ENCODE measurements around the gene SHLD2.
"Not testable (repeated sequence)": the region's sequence is repeated elsewhere in the genome, so short reads cannot be mapped to it uniquely, and the experiment has no call there.

SHLD2 gene

DNA sequence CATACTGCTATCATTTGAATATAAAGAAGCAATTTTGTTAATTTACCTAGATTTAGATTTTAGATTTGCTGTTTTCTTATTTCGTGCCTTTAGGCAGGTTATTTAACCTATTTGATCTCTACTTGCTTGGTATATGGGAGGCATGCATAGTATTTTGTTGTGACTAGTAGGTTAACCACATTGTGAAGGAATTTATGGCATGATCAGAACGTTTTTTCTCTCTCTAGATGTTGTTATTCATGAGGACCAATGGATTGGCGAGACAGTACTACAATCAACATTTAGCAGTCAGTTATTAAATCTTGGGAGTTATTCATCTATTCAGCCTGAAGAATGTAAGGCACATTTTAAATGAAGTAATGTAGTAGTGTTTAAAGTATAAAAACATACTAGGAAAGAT is 62.8 kb downstream of the SHLD2 start:
- H3K36me3 ChIP-seq (ENCODE audit: control insufficient read depth, low read depth, low read length); H3K9me3 ChIP-seq (ENCODE audit: control insufficient read depth, low read depth, low read length); H3K9ac ChIP-seq (ENCODE audit: low read length); H3K27ac ChIP-seq (ENCODE audit: low read length); H3K4me3 ChIP-seq (ENCODE audit: low read length); H3K27me3 ChIP-seq (ENCODE audit: control insufficient read depth, insufficient read depth, low read length); H3K4me1 ChIP-seq (ENCODE audit: control insufficient read depth, low read depth, low read length): not testable (repeated sequence)

DNA sequence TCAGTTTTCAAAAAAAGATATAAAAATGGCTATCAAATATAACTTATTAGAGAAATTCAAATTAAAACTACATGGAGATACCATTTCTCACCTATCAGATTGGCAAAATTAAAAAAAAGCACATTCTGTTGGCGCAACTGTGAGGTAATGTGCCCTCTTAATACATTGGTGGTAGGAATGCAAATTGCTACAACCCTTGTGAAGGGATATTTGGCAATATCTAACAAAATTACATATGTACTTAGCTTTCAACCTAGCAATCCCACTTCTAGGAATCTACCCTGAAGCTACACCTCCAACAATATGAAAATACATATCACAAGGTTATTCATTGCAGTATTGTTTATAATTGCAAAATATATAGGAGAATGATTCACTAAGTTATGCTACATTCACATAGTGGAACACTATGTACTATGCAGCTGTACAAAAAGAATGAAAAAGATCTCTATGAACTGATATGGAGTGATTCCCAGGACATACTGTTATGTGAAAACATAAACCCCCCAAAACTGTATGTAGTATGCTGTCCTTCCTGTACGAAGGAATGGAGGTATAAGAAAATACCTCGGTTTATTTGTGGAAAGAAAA is 67.8 kb downstream of the SHLD2 start:
- not testable (repeated sequence) for H3K36me3 ChIP-seq (ENCODE audit: control insufficient read depth, low read depth, low read length); H3K4me1 ChIP-seq (ENCODE audit: control insufficient read depth, low read depth, low read length); H3K4me3 ChIP-seq (ENCODE audit: low read length); H3K9ac ChIP-seq (ENCODE audit: low read length); H3K9me3 ChIP-seq (ENCODE audit: control insufficient read depth, low read depth, low read length); H3K27me3 ChIP-seq (ENCODE audit: control insufficient read depth, insufficient read depth, low read length); H3K27ac ChIP-seq (ENCODE audit: low read length)

DNA sequence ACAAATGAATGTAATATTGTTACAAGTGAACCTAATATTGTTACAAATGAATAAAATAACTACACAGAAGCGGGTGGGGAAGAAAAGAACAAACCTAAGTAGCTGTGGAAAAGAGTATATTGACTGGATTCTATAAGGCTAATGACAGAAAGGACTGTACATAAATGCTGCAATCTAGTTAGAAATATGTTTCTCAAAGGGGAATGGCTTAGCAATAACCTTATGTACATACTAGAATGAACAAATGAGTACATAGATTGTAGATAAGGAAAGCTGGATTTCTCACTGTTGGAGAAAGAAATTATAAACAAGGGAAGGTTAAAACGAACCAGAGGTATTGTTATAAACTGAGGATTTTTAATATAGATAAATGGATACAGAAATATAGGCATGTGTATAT is 68.4 kb downstream of the SHLD2 start:
- not testable (repeated sequence) for H3K27me3 ChIP-seq (ENCODE audit: control insufficient read depth, insufficient read depth, low read length); H3K27ac ChIP-seq (ENCODE audit: low read length); H3K36me3 ChIP-seq (ENCODE audit: control insufficient read depth, low read depth, low read length); H3K4me1 ChIP-seq (ENCODE audit: control insufficient read depth, low read depth, low read length); H3K9me3 ChIP-seq (ENCODE audit: control insufficient read depth, low read depth, low read length); H3K9ac ChIP-seq (ENCODE audit: low read length); H3K4me3 ChIP-seq (ENCODE audit: low read length)

DNA sequence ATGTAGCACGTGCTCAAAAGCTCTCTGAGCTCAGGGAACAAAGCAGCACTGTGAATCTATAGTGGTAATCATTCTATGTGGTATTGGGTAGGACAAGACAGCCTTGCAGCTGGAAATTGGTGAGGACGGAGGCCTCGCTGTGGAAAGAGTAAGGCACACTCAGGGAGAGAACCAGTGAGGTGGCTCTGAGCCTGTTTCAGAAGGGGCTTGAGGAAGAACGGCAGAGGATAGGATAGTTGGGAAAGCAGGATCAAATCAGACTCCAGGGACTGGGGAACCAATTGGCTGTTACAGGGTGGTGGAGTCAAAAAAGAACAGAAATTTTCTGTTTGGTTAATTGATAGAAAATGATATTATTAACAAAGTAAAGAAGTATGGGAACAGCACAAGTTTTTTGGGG is 74.9 kb downstream of the SHLD2 start:
- H3K4me1 ChIP-seq (ENCODE audit: control insufficient read depth, low read depth, low read length); H3K27ac ChIP-seq (ENCODE audit: low read length); H3K27me3 ChIP-seq (ENCODE audit: control insufficient read depth, insufficient read depth, low read length); H3K9me3 ChIP-seq (ENCODE audit: control insufficient read depth, low read depth, low read length); H3K36me3 ChIP-seq (ENCODE audit: control insufficient read depth, low read depth, low read length); H3K9ac ChIP-seq (ENCODE audit: low read length); H3K4me3 ChIP-seq (ENCODE audit: low read length): not testable (repeated sequence)

DNA sequence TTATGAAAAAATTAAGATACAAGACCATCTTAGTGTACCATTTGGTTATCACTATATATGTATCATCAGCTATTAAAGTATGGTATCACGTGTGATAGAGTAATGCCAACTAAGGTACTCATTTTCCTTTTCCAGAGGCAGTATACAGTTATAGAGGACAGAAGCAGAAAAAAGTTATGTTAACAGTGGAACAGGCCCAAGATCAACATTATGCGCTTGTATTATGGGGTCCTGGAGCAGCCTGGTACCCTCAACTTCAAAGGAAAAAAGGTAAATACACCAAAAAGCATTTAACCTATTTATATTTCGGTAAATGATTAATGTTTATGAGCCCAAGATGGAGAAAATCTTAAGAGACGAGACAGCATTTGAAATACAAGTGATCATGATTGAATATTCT is 75.7 kb downstream of the SHLD2 start:
- H3K4me1 ChIP-seq (ENCODE audit: control insufficient read depth, low read depth, low read length); H3K9ac ChIP-seq (ENCODE audit: low read length); H3K36me3 ChIP-seq (ENCODE audit: control insufficient read depth, low read depth, low read length); H3K27ac ChIP-seq (ENCODE audit: low read length); H3K4me3 ChIP-seq (ENCODE audit: low read length); H3K27me3 ChIP-seq (ENCODE audit: control insufficient read depth, insufficient read depth, low read length); H3K9me3 ChIP-seq (ENCODE audit: control insufficient read depth, low read depth, low read length): not testable (repeated sequence)

DNA sequence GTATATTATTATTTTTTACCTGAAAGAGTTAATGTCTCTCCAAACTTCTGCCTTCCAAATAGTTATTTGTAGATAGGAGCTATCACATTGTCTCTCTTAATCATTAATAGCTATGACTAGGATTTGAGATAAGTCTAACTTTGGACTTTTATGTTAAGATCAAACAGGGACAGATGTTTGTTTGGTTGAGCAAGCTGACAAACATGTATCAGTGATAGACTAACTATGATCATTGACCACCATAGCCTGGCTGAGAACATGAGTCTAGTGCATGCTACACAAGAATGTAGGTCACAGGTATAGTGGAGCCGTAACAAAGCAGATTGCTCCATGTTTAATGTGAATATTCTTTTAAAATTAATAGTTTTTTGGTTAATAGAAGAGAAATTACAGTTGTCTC is 76.7 kb downstream of the SHLD2 start:
- not testable (repeated sequence) for H3K9me3 ChIP-seq (ENCODE audit: control insufficient read depth, low read depth, low read length); H3K27me3 ChIP-seq (ENCODE audit: control insufficient read depth, insufficient read depth, low read length); H3K9ac ChIP-seq (ENCODE audit: low read length); H3K4me3 ChIP-seq (ENCODE audit: low read length); H3K36me3 ChIP-seq (ENCODE audit: control insufficient read depth, low read depth, low read length); H3K4me1 ChIP-seq (ENCODE audit: control insufficient read depth, low read depth, low read length); H3K27ac ChIP-seq (ENCODE audit: low read length)

DNA sequence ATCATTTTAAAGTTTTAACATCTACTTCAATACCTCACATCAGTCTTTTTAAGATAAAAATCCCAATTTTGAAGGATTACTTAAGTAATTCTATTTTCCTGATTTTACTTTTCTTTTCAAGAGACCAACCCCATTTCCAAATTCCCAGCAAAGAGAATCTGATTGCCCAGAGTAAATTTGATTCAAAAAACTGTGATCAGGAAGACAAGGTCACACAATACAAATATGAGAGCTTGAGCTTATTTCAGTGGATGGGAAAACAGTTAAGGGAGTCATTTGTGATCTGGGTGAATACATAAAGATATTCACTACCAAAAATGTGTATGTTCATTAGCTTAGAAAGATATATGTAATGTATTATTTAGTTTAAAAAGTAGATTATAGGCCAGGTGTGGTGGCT is 77.2 kb downstream of the SHLD2 start:
- H3K4me3 ChIP-seq (ENCODE audit: low read length); H3K9ac ChIP-seq (ENCODE audit: low read length); H3K27me3 ChIP-seq (ENCODE audit: control insufficient read depth, insufficient read depth, low read length); H3K4me1 ChIP-seq (ENCODE audit: control insufficient read depth, low read depth, low read length); H3K27ac ChIP-seq (ENCODE audit: low read length); H3K9me3 ChIP-seq (ENCODE audit: control insufficient read depth, low read depth, low read length); H3K36me3 ChIP-seq (ENCODE audit: control insufficient read depth, low read depth, low read length): not testable (repeated sequence)

DNA sequence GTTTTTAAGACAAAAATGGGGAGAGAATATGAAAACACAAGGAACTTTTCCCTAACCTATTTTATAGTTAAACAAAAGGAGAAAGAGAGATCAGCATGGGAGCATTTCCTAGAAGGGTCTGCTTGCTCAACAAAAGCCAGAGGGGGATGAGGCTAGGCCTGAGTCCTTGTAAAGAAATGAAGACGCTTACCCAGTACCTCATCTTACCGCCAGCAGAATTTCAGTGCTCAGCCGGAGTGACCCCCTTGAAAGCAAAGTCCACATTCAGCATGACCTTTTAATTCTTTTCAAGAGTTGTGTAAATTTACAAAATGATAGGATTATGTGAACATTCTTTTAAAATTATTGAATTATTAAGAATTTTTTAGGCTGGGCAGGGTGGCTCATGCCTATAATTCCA is 82.6 kb downstream of the SHLD2 start:
- H3K27ac ChIP-seq (ENCODE audit: low read length); H3K9me3 ChIP-seq (ENCODE audit: control insufficient read depth, low read depth, low read length); H3K9ac ChIP-seq (ENCODE audit: low read length); H3K36me3 ChIP-seq (ENCODE audit: control insufficient read depth, low read depth, low read length); H3K4me3 ChIP-seq (ENCODE audit: low read length); H3K27me3 ChIP-seq (ENCODE audit: control insufficient read depth, insufficient read depth, low read length); H3K4me1 ChIP-seq (ENCODE audit: control insufficient read depth, low read depth, low read length): not testable (repeated sequence)

DNA sequence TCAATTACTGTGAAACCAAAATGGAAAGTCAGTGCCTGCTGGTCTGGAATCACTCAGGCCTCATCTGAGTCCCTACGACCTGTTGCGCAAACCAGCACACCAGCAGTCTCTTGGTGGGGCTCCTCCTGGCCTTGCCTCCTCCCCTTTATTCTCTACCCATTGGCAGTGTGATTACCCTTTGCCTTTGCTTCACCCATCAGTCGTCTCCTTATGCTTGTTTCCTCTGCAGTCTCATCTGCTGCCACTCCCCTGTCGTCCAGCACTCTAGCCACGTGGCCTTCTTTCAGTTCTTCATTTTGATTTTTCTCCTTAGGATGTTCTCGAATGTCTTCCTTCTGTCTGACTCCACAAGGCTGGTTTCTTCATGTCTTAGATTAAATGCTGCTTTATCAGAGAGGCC is 89.4 kb downstream of the SHLD2 start:
- not testable (repeated sequence) for H3K27ac ChIP-seq (ENCODE audit: low read length); H3K27me3 ChIP-seq (ENCODE audit: control insufficient read depth, insufficient read depth, low read length); H3K4me3 ChIP-seq (ENCODE audit: low read length); H3K4me1 ChIP-seq (ENCODE audit: control insufficient read depth, low read depth, low read length); H3K9me3 ChIP-seq (ENCODE audit: control insufficient read depth, low read depth, low read length); H3K36me3 ChIP-seq (ENCODE audit: control insufficient read depth, low read depth, low read length); H3K9ac ChIP-seq (ENCODE audit: low read length)

DNA sequence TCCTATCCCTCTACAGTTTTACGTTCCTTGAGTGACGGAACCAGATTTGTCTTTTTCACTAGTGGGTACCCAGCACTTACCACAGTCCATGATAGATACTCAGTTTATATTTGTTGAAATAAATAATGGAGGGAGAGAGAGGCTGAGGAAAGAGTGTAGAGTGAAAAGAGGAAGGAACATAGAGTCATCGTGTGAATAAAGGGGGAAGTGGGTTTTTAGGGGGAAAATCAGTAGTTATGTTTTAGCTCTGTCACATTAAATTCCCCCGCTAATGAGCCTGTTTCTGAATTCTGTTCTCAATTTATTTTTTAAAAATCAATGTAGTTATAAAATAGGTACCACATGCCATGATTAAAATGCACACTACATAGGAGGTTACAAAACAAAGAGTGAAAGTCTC is 91.0 kb downstream of the SHLD2 start:
- H3K36me3 ChIP-seq (ENCODE audit: control insufficient read depth, low read depth, low read length); H3K4me3 ChIP-seq (ENCODE audit: low read length); H3K9me3 ChIP-seq (ENCODE audit: control insufficient read depth, low read depth, low read length); H3K4me1 ChIP-seq (ENCODE audit: control insufficient read depth, low read depth, low read length); H3K27me3 ChIP-seq (ENCODE audit: control insufficient read depth, insufficient read depth, low read length); H3K9ac ChIP-seq (ENCODE audit: low read length); H3K27ac ChIP-seq (ENCODE audit: low read length): not testable (repeated sequence)

DNA sequence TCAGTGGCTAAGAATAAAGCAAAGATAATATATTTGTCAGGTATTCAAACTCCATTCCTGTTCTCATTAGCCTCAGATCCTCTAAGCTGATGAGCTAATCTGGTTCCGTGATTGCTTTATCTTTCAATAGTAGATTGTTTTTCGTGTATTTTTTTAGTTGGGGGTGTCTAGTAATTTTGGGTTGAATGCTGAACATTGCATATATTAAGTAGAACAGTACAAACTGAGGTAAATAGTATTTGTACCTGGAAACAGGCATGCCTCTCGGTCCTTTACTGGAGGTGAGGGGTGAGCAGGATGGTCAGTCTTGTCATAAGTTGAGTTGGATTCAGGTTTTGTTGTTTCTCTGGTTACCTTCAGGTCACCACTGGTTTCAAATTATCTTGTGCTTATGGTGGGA is 92.6 kb downstream of the SHLD2 start:
- not testable (repeated sequence) for H3K27me3 ChIP-seq (ENCODE audit: control insufficient read depth, insufficient read depth, low read length); H3K4me1 ChIP-seq (ENCODE audit: control insufficient read depth, low read depth, low read length); H3K9me3 ChIP-seq (ENCODE audit: control insufficient read depth, low read depth, low read length); H3K36me3 ChIP-seq (ENCODE audit: control insufficient read depth, low read depth, low read length); H3K9ac ChIP-seq (ENCODE audit: low read length); H3K27ac ChIP-seq (ENCODE audit: low read length); H3K4me3 ChIP-seq (ENCODE audit: low read length)

DNA sequence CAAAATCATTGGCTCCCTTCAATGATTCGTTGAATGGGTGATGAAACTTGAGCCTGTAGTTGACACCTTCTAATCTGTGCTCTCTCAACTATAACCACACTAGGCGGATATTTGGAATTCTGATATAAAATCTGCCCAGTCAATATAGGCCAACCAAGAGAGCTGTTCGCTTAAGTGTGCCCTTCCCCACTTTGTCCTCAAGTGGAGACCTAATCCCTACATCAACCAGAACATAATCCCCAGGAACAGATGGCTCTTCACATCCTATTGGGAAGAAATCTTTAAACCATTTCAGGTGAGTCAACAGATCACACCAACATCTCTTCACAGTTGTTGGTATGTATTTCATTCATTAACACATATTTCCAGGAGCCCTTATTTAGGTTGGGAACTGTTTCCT is 96.8 kb downstream of the SHLD2 start:
- not testable (repeated sequence) for H3K9me3 ChIP-seq (ENCODE audit: control insufficient read depth, low read depth, low read length); H3K27ac ChIP-seq (ENCODE audit: low read length); H3K36me3 ChIP-seq (ENCODE audit: control insufficient read depth, low read depth, low read length); H3K4me1 ChIP-seq (ENCODE audit: control insufficient read depth, low read depth, low read length); H3K4me3 ChIP-seq (ENCODE audit: low read length); H3K27me3 ChIP-seq (ENCODE audit: control insufficient read depth, insufficient read depth, low read length); H3K9ac ChIP-seq (ENCODE audit: low read length)

DNA sequence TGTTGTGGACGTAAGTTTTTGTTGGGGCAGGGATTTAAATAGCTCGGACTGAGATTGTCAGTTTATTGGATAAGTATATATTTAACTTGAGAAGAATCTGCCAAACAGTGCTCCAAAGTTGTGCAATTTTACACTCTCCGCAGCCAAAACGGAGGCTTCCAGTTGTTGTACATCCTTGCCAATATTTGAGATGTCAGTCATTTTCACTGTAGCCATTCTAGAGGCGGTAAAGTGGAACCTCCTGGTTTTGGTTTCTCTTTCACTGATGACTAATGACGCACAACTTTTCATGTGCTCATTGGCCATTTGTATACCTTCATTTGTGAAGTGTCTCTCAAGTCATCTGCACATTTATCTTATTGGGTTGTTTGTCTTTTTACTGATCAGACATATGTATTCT is 105.9 kb downstream of the SHLD2 start:
- not testable (repeated sequence) for H3K27me3 ChIP-seq (ENCODE audit: control insufficient read depth, insufficient read depth, low read length); H3K27ac ChIP-seq (ENCODE audit: low read length); H3K9me3 ChIP-seq (ENCODE audit: control insufficient read depth, low read depth, low read length); H3K36me3 ChIP-seq (ENCODE audit: control insufficient read depth, low read depth, low read length); H3K9ac ChIP-seq (ENCODE audit: low read length); H3K4me1 ChIP-seq (ENCODE audit: control insufficient read depth, low read depth, low read length); H3K4me3 ChIP-seq (ENCODE audit: low read length)

Data from iPS-18a (cell line).